GM19240 (cell line): ENCODE measurements around the gene MLXIPL.
"Not testable (repeated sequence)": the region's sequence is repeated elsewhere in the genome, so short reads cannot be mapped to it uniquely, and the experiment has no call there.

Experiments
- DNase-seq: peaks from one replicate; pipeline ENCODE4 v3.0.0; 2011; ENCODE audit warnings: low spot score; ENCODE audit not compliant: insufficient read length

MLXIPL gene

DNA sequence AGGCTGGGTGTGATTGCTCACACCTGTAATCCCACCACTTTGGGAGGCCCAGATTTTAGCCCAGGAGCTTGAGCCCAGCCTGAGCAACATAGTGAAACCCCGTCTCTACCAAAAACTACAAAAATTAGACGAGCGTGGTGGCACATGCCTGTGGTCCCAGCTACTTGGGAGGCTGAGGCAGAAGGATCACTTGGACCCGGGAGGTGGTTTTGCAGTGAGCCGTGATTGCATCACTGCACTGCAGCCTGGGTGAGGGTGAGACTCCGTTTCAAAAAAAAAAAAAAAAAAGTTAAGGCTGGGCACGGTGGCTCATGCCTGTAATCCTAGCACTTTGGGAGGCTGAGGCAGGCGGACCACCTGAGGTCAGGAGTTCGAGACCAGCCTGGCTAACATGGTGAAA is 43.3 kb downstream of the MLXIPL start:
- not testable (repeated sequence) for DNase-seq

DNA sequence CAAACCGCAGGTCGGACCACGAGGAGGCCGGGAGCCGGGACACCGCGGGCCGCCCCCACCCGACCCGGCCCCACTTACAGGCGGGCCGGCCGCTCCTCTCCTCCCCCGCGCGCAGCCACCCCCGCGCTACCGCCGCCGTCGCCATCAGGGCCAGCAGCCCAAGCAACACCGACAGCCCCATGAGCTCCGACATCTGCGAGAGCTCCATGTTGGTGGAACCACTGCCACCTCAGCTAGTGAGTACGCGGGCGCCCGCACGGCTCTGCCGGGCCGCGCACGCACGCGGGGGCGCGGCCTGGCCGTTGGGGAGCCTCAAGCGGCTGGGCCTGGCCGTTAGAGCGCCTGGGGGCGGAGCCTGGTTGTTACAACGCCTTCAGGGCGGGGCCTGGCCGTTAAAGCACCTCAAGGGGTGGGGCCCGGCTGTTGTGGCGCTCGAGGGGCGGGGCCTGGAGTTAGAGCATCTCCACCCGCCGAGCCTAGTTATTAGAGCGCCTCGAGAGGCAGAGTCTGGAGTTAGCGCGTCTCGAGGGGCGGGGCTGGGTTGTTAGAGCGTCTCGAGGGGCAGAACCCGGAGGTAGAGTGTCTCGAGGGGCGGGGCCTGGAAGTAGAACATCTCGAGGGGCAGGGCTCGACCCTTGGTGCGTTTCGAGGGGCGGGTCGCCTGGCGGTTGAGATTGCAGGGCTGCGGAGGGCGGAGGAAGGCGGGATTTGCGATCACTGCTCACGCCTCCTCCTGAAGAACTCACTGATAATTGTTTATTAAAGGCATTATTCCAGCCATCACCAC is 45.8 kb downstream of the MLXIPL start, which contains the start of gene TBL2:
TSS of gene TBL2 (minus strand) at position 238 of the 787 bp plus-strand sequence. CDS start at position 208, 30 bp downstream.
- DNase-seq = peak; percentile 95

DNA sequence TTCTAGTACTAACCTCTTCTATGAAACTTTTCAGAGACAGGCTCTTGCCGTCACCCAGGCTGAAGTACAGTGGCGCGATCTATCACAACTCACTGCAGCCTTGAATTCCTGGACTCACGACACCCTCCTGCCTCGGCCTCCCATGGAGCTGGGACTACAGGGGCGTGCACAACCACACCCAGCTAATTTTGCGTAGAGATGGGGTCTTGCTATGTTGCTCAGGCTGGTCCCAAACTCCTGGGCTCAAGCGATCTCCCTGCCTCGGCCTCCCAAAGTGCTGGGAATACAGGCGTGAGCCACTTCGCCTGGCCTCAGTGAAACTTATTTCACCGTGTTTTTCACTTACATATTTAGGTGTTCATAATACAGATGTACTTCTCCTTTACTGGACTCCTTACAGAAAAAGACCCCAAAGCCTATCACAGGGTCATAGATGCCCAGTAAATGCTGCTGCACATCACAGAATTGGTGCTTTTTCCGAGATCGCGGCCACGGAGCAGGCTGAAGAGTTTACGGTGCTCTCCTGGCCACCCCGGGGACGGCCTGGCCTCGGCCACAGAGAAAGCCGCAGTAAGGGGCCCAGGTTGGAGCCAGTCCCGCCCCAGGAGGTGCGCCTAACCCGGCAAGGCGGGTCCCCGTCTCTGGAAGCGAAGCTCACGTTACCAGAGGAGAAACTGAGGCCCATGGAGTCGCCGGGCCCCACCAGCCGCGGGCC is 46.5 kb downstream of the MLXIPL start:
- no peak for DNase-seq

DNA sequence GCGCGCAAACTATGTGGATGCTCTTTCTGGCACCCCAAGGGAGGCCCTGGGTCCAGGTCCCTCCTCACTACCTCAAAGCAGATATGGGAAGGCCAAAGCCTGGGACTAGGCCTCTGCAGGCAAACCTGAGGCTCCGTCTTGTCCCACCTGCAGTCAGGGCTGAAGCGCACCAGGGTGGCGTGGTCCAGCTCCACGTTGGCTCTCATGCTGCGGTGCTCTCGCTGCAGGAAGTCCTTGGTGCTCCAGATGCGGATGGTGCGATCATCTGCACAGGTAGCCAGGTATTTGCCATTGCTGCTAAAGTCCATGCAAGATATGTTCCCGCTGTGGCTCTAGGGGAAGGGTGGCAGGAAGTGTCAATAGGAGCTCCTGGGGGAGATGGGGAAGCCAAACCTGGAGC is 50.5 kb downstream of the MLXIPL start:
- no peak for DNase-seq

DNA sequence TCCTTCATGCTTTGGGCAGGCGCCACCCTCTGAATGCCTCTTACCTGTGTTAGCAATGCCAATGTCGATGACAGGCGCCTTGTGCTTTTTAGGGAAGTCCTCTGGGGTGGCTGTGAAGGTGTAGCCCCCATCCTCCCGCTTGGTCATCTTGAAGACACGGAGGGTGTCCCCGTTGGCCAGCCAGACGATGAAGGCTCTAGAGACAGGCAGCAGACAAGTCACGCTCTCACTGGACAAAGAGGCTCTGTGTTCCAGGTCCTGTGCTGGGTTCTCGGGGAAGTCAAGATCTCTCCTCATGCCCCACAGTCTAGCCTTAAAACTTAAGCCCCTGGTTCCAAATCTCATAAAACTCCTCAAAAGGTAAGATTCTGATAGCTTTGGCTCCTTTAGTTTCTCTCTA is 51.0 kb downstream of the MLXIPL start:
- no peak for DNase-seq

DNA sequence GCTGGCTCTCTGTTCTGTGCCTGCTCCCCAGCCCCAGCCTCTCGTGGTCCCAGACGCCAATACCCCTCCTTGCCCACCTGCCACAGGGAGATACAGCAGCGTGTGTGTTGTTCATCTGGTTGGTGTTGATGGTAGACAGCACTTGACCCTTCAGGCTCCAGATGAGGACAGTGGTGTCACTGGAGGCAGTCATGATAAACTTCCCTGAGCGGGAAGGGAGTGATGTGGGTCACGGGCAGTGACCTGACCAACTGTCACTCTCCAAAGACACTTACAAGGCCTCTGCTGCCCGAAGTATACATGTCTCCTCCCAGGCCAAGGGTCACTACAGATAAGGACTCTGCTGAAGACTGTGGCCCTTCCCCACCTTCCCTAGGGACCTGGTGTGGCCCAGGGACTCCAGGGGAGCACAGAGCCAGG is 51.5 kb downstream of the MLXIPL start:
- DNase-seq = no peak

DNA sequence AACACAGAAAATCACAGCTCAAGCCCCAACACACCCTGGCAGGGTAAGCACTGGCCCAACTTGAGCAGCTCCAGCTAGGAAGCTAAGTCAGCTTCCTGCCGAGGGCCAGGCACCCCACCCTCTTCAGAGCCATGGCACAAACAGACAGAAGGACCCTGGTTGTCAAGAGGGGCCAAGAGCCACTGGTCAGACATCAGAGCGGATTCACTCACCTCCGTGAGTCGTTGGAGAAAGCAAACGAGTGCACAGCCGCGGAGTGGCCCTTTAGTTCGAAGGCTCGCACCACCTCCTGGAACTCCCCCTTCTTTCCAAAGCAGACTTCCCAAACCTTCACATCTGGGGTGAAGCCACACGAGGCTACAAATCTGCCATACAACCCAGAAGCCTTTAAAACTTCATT is 53.3 kb downstream of the MLXIPL start:
- DNase-seq = no peak

DNA sequence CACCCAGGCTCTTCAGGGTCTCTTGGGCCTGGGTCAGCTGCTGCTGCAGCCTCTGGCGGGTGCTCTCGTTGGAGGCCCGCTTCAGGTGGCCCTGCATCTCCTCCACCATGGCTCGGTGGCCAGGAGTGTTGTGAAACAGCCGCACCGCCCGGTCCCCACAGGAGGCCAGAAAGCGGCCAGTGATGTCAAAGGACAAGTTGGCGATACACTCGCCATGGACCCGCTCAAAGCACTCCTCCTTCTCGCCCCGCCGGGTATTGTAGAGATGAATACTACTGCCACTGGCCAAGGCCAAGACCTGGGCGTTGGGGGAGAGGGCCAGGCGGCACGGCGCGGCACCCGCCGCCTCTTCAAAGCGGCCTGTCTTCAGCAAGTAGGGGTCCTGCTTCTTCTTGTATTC is 53.8 kb downstream of the MLXIPL start:
- DNase-seq = no peak

DNA sequence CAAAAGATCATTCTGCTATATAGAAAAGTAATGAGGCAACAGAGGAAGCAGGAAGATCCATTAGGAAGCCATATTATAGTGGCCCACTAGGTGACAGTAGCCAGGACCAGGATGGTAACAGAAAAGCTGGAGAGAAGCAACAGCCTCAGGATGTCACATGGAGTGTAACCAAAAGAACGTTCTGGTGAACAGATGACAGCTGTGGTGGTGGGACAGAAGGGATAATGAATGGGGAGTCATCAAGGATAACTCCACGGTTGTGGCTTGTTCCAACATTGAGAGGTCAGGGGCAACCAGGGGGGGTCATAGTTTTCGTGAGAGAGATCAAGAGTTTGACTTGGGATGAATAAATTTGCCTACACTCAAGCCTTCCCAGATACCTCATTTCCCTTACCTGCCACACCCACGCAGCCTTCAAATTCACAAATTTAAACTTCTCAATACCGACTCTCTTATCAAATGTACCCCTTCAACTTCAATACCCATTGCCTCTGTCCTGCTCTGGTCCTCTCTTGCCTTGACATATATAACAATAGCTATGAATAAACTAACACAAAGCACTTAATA is 55.2 kb downstream of the MLXIPL start:
- DNase-seq = no peak

DNA sequence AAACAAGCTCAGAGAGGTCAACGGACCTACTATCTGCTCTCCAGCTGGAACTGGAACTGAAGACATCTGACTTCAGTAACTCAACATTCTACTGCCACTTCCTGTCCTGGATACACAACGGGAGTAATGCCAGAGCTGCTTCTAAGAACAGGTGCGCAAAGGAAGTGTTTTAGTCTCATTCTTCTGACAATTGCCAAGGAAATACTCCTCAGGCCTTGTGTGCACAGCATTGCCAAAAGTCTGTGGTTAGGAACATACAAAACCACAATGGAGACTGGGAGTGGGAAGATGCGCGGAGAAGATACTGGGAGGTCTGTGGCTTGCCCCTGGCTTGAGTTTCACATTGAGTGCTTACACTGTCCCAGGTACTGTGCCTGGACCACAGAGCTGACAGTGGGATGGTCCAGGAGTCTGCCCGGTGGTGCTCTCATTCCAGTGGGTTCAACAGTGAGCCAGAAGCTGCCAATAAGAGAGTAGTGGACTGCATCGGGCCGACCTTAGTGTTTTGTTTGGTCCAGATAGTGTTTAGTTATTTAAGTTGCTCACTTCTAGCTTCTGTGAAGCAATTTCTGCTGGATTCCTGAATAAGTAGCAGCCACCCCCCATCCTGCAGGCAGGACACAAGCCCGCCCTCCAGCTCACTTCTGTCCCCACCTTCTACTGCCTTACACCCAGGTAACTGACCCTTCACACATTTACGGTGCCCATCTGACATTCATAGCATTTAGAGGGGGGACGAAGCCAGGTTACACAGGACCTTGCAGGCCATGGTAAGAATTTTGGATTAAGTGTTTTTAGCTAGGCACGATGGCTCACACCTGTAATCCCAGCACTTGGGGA is 56.3 kb downstream of the MLXIPL start:
- DNase-seq = no peak

DNA sequence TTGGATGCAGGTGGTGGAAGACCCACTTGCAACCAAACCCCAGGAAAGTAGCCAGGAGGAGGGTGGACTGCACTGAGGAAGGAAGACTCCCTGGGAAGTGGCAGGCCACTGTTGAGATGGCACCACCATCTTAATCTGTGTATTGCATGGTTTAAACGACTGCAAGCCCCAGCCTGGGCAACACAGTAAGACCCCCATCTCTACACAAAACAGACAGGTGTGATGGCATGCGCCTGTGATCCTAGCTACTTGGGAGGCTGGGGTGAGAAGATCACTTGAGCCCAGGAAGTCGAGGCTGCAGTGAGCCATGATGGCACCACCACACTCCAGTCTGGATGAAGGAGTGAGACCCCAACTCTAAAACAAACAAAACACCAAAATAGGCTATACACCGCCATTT is 57.2 kb downstream of the MLXIPL start:
- no peak for DNase-seq

DNA sequence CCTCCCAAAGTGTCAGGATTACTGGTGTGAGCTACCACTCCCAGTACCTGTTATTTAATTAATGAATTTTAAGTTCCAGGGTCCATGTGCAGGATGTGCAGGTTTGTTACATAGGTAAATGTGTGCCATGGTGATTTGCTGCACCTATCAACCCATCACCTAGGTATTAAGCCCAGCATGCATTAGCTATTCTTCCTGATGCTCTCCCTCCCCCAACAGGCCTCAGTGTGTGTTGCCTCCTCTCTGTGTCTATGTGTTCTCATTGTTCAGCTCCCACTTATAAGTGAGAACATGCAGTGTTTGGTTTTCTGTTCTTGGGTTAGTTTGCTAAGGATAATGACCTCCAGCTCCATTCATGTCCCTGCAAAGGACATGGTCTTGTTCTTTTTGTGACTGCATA is 57.9 kb downstream of the MLXIPL start:
- not testable (repeated sequence) for DNase-seq

DNA sequence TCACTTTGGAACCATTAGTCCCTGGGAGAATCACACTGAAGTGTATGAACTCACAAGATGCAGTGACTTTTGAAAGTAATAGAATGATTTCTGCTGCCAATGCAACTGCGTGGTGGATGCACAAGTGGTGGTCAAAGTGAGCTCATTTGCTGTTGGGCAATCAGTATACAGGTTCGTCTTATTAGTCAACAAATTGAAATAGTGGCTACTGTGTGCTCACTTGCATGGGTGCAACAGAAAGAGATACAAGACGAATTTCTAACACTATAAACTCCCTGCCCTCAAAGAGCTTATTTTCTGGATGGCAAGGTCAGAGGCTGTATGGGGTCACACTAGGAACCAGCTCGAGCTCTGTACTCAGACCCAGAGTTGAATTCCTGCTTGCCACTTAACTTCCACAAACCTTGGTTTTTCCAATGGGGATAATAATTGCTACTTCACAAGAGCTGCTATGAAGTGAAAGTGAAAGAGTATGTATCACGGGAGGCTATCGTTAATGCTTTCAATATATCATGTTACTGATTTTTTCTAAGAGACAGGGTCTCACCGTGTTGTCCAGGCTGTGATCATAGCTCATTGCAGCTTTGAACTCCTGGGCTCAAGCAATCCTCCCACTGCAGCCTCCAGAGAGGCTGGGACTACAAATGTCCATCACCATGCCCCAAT is 58.5 kb downstream of the MLXIPL start:
- no peak for DNase-seq

DNA sequence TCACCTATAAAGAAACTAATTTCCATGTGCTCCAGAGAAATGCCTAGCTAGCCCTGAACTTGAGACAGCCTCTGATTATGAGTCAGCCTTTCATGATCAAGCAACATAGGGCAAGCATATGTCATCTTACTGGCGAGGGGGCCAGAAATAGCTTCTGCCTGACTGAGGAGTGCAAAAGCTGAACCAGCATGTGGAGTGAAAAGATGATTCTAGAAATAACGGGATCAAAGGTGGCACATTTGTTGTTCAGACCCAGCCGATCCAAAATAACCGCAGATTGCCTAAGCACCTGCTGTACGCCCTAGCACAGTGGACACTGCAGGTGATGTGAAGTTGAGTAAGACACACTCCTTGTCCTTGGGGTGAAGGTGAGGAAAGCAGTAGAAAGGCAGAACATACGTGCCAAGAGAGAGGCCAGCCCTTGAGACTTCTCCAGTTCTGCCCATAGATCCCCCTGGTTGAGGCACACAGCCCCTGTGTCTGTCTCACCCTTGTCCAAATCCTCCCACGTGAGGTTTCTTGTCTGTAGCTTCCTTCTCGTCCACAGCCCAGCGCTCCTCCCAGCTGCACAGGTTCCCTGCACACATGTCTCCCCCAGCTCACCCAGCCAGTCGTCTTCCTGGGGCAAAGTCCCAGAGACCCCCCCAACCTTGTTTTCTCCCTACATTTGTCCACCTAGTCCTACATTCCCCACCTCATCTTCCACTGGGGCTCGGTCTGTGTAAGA is 64.0 kb downstream of the MLXIPL start:
- no peak for DNase-seq

DNA sequence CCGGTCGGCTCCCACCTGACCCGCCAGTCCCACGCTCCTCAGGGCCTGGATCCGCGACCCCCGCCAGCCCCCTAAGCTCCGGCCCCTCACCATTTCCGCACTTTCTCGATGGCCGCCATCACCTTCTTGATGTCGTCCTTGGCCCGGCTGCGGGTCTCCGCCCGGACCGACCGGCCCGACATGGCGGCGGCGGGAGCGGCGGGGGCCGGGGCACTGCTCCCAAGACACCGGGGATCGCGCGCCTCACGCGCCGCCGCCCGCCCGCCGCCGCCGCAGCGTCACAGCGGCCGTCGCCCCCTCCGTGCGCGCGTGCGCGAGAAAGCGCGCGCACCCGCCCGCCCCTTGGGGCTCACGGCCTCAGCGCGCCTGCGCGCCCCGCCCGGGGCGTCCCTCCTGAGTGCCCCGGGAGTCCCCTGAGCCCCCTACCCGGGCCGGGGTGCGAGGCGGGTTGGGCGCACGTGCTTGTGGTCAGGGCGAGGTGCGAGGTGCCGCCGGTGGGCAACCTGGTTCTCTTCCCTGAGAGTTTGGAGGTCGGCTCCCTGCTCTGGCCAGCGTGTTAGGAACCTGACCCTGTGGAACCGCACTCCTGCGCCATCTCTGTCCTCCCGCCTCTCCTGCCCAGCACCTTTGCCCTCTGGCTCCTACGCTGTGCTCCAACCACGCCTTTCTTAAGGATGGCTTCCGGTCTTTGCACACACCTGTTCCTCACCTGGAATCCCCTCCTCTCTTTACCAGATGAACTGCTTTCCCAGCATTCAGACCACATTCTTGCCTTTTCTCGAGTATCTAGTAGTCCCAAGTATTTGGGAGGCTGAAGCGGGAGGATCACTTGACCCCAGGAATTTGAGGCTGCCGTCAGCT is 66.7 kb downstream of the MLXIPL start, which contains the start of gene BCL7B:
TSS of gene BCL7B (minus strand) at position 294 of the 861 bp plus-strand sequence. CDS start at position 182, 112 bp downstream.
- DNase-seq = peak; percentile 87

DNA sequence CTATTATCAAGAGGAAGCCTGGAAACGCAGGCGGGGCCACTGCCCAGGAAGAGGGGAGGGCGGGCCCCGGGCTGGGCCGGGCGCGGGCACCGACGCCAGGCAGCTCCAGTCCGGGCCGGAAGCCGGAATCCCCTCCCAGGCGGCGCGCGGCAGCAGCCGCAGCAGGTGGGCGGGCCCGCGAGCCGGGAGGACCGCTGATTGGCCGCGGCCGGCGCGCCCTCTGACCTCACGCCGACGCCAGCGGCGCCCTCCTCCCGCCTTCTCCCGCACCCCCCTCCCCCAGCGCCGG is 67.3 kb downstream of the MLXIPL start:
- peak; percentile 94 for DNase-seq

DNA sequence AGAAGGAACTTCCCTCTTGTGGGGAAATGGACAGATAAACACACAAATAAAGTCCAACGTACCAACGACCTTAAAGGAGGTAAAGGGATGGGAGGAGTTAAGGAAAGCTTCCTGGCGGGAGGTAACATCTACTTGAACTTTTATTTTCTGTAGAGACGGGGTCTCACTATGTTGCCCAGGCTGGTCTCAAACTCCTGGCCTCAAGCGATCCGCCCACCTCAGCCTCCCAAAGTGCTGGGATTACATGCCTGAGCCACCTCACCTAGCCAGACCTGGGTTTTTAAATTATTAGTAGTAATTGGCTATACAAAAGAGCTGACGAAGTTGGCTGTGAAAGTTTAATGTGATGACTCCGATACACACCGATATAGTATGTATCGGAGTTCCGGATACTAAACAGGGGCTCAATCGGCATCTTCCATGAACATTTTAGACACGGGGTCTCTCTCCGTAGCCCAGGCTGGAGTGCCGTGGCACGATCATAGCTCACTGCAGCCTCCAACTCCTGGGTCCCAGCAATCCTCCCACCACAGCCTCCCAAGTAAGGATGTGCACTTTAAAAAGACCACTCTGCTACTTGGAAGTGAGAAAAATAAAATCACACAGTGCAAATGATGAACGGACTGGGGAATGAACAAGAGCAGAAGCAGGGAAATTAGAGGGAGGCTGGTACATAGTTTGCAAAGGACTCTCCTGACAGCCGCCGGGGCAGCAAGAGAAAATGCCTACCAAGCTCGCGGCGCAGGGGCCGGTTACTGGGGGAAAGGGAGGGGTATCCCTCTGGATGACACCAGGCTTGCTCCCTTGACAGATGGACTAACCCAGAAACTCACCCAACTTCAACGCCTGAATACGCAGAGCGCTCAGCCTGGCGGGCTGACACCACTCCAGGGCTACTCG is 67.9 kb downstream of the MLXIPL start:
- DNase-seq = no peak

DNA sequence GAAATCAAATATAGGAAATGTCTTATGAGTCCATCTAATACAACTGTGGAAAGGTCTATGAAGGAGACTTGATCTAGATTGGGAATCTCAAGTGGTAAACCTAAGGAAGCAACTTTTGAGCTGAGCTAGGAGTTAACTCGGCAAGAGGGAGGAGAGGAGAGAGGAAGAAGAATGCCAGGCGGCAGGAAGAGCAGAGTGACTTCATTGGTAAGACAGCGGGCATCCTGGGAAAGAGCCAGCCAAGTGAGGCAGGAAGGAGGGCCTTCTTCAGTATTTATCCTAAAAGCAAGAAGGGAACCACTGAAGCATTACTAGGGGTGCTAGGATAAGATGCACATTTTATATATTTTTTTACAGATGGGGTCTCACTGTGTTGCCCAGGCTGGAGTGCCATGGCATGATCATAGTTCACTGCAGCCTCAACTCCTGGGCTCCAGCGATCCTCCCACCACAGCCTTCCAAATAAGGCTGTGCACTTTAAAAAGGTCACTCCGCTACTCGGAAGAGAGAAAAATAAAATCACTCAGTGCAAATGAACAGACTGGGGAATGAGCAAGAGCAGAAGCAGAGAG is 68.8 kb downstream of the MLXIPL start:
- no peak for DNase-seq
